ENCODE results near the gene TGIF2. TPM values are rescaled to one million over a fixed set of nuclear protein-coding genes. Genes with fewer than 3 reads are reported as not detected.
"Not testable (repeated sequence)": the region's sequence is repeated elsewhere in the genome, so short reads cannot be mapped to it uniquely, and the experiment has no call there.

The TGIF2 gene
- total and polyA plus RNA-seq, 2 donors (not counting 3 experiments of a cell fraction or from before 2014, with no cell fraction given) = 18.9 to 21.0 TPM

DNA sequence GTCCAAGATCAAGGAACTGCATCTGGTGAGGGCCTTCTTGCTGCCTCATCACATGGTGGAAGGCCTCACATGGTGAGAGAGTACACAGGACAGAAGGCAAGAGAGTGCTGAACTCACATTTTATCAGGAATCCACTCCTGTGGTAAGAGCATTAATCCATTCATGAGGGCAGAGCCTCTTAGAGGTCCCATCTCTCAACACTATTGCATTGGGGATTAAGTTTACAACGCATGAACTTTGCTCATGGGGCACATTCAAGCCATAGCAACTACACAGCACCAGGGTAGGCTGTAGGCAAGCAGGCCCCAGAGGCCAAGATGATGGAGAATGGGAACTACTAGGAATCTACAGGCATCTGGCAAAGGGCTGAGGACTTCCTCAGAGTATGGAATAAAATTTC is 10.0 kb upstream of the TGIF2 start:
- DNase-seq (ENCODE audit: low read depth, low spot score) (no peak), FAIRE-seq (no peak)
- ChIA-PET CTCF (no interaction called here), POLR2A (no interaction called here)
- no peaks in the 10 kb centered on the region for H3K27me3 ChIP-seq (ENCODE audit: control insufficient read depth in 2 of 2, insufficient read depth in 2 of 2, low read length in 2 of 2)
- H4K20me1 ChIP-seq (replicated peaks; ENCODE audit: control insufficient read depth, extremely low read depth, insufficient read depth, low read length) = no peaks in the 10 kb centered on the region
- H3K9me1 ChIP-seq (replicated peaks; ENCODE audit: control insufficient read depth, extremely low read depth, insufficient read depth, low read length) = no peaks in the 10 kb centered on the region
- H3K9ac ChIP-seq (replicated peaks; ENCODE audit: extremely low read depth, insufficient read depth, low read length) = no peak overlapping the region
- no peaks in the 10 kb centered on the region for H3K4me1 ChIP-seq (ENCODE audit: control insufficient read depth, extremely low read depth, insufficient read depth, low read length)
- intact Hi-C loops (cut with micrococcal nuclease) (no loop called here), dilution Hi-C loops (cut with MboI; ENCODE audit: extremely low pct_ligation_motif_present, low sequenced_read_pairs) (no loop called here)
- no peaks in the 10 kb centered on the region for H3K9me3 ChIP-seq (replicated peaks; ENCODE audit: control insufficient read depth, insufficient read depth, low read length)
- no peak overlapping the region for H3K4me2 ChIP-seq (ENCODE audit: insufficient read depth, low read length)
- no peak overlapping the region for H2AFZ ChIP-seq (ENCODE audit: low read depth, low read length)
- H3K79me2 ChIP-seq (ENCODE audit: control insufficient read depth, insufficient read depth, low read length) = no peaks in the 10 kb centered on the region
- no TSS peak for BruUV-seq (replicated peaks)
- TF ChIP-seq MYC (IDR thresholded peaks at IDR 0.05; ENCODE audit: low read depth, low read length) (no peak), FOS (IDR thresholded peaks at IDR 0.05; ENCODE audit: borderline replicate concordance, insufficient read depth, low read length) (no peak), CTCF (IDR thresholded peaks at IDR 0.05; ENCODE audit: extremely low read depth in 1 of 2, insufficient read depth in 1 of 2, low read depth in 1 of 2, low read length in 2 of 2) (no peak), POLR2AphosphoS5 (IDR thresholded peaks at IDR 0.05; ENCODE audit: insufficient read depth, low read depth, low read length) (no peak), JUN (IDR thresholded peaks at IDR 0.05; ENCODE audit: borderline replicate concordance, insufficient read depth, insufficient read length, low read depth) (no peak), GATA2 (IDR thresholded peaks at IDR 0.05; ENCODE audit: insufficient read depth, insufficient read length, low read depth, low read length) (no peak), POLR2A (IDR thresholded peaks at IDR 0.05; ENCODE audit: low read depth, low read length) (no peak), EZH2 (IDR thresholded peaks at IDR 0.05; ENCODE audit: borderline replicate concordance, low read depth, low read length, severe bottlenecking) (no peak)
- TF ChIP-seq, protein P1, sequence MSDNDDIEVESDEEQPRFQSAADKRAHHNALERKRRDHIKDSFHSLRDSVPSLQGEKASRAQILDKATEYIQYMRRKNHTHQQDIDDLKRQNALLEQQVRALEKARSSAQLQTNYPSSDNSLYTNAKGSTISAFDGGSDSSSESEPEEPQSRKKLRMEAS (IDR thresholded peaks at IDR 0.05; ENCODE audit: insufficient read depth, insufficient read length) = no peak
- H3K4me3 ChIP-seq (replicated peaks in 1 of 3; ENCODE audit: insufficient read depth in 1 of 3, low read depth in 1 of 3, low read length in 3 of 3) = no peak overlapping the region
- no peaks in the 10 kb centered on the region for H3K36me3 ChIP-seq (ENCODE audit: control insufficient read depth in 2 of 2, extremely low read depth in 1 of 2, insufficient read depth in 2 of 2, low read length in 2 of 2)
- no peak overlapping the region for H3K27ac ChIP-seq (ENCODE audit: insufficient read depth, low read depth, low read length)

- H3K9ac ChIP-seq (replicated peaks; ENCODE audit: extremely low read depth, insufficient read depth, low read length); H3K4me3 ChIP-seq (replicated peaks in 1 of 3; ENCODE audit: insufficient read depth in 1 of 3, low read depth in 1 of 3, low read length in 3 of 3); H3K27me3 ChIP-seq (ENCODE audit: control insufficient read depth in 2 of 2, insufficient read depth in 2 of 2, low read length in 2 of 2); H3K9me3 ChIP-seq (replicated peaks; ENCODE audit: control insufficient read depth, insufficient read depth, low read length); H3K79me2 ChIP-seq (ENCODE audit: control insufficient read depth, insufficient read depth, low read length); DNase-seq (ENCODE audit: low read depth, low spot score); CTCF ChIA-PET; intact Hi-C loops (cut with micrococcal nuclease); dilution Hi-C loops (cut with MboI; ENCODE audit: extremely low pct_ligation_motif_present, low sequenced_read_pairs); H3K9me1 ChIP-seq (replicated peaks; ENCODE audit: control insufficient read depth, extremely low read depth, insufficient read depth, low read length); H3K4me1 ChIP-seq (ENCODE audit: control insufficient read depth, extremely low read depth, insufficient read depth, low read length); H2AFZ ChIP-seq (ENCODE audit: low read depth, low read length); H3K36me3 ChIP-seq (ENCODE audit: control insufficient read depth in 2 of 2, extremely low read depth in 1 of 2, insufficient read depth in 2 of 2, low read length in 2 of 2); FAIRE-seq; H3K27ac ChIP-seq (ENCODE audit: insufficient read depth, low read depth, low read length); H4K20me1 ChIP-seq (replicated peaks; ENCODE audit: control insufficient read depth, extremely low read depth, insufficient read depth, low read length); H3K4me2 ChIP-seq (ENCODE audit: insufficient read depth, low read length); POLR2A ChIA-PET; BruUV-seq (replicated peaks): not testable (repeated sequence)
These were observed 9.2 kb upstream of the TGIF2 start for GRCh38 chr20:36564078-36564725.

GRCh38 chr20:36564726-36565121 is 8.7 kb upstream of the TGIF2 start:
- H3K79me2 ChIP-seq (ENCODE audit: control insufficient read depth, insufficient read depth, low read length); H3K4me2 ChIP-seq (ENCODE audit: insufficient read depth, low read length); CTCF ChIA-PET; H3K4me3 ChIP-seq (replicated peaks in 1 of 3; ENCODE audit: insufficient read depth in 1 of 3, low read depth in 1 of 3, low read length in 3 of 3); H3K4me1 ChIP-seq (ENCODE audit: control insufficient read depth, extremely low read depth, insufficient read depth, low read length); POLR2A ChIA-PET; H3K9ac ChIP-seq (replicated peaks; ENCODE audit: extremely low read depth, insufficient read depth, low read length); FAIRE-seq; H3K9me1 ChIP-seq (replicated peaks; ENCODE audit: control insufficient read depth, extremely low read depth, insufficient read depth, low read length); dilution Hi-C loops (cut with MboI; ENCODE audit: extremely low pct_ligation_motif_present, low sequenced_read_pairs); BruUV-seq (replicated peaks); H3K9me3 ChIP-seq (replicated peaks; ENCODE audit: control insufficient read depth, insufficient read depth, low read length); intact Hi-C loops (cut with micrococcal nuclease); H3K27ac ChIP-seq (ENCODE audit: insufficient read depth, low read depth, low read length); H3K27me3 ChIP-seq (ENCODE audit: control insufficient read depth in 2 of 2, insufficient read depth in 2 of 2, low read length in 2 of 2); H2AFZ ChIP-seq (ENCODE audit: low read depth, low read length); H4K20me1 ChIP-seq (replicated peaks; ENCODE audit: control insufficient read depth, extremely low read depth, insufficient read depth, low read length); DNase-seq (ENCODE audit: low read depth, low spot score); H3K36me3 ChIP-seq (ENCODE audit: control insufficient read depth in 2 of 2, extremely low read depth in 1 of 2, insufficient read depth in 2 of 2, low read length in 2 of 2): not testable (repeated sequence)
